Gastrocnemius medialis (tissue), 4 donors: ENCODE measurements around the gene RBMS3.

ENCODE experiments used
- CTCF ChIP-seq, 5 experiments: fragments of 450-650 bp in 3 of 5; fragments of 200-600 bp in 2 of 5; sonication (generic) in 2 of 5; IDR thresholded peaks in 4 of 5; conservative IDR thresholded peaks in 1 of 5; 1 replicate in 4 of 5; 2 replicates in 1 of 5; pipeline ENCODE4 v1.5.1; 2016 to 2019; ENCODE audit warnings: antibody characterized with exemption in 5 of 5, mild to moderate bottlenecking in 3 of 5, moderate library complexity in 3 of 5
- POLR2A ChIP-seq, 2 donors: fragments of 450-650 bp; IDR thresholded peaks; one replicate each; pipeline ENCODE4 v1.6.1; 2017; ENCODE audit warnings: antibody characterized with exemption in 2 of 2, mild to moderate bottlenecking in 2 of 2, moderate library complexity in 2 of 2

- TF ChIP-seq CTCF (IDR thresholded peaks at IDR 0.05 in 4 of 5, conservative IDR thresholded peaks at IDR 0.05 in 1 of 5) (no peak), POLR2A (IDR thresholded peaks at IDR 0.05) (no peak)
Measured at GRCh38 chr3:29486096-29486495, 205.2 kb downstream of the RBMS3 start.
